Inflammatory macrophage treated with lipopolysaccharide for 1 hour (primary cell): ENCODE results near the gene CSHL1.

Experiments
- DNase-seq, 2 donors: peaks; one replicate each; pipeline ENCODE4 v3.0.0-alpha.2; 2020 to 2022

CSHL1 gene

DNA sequence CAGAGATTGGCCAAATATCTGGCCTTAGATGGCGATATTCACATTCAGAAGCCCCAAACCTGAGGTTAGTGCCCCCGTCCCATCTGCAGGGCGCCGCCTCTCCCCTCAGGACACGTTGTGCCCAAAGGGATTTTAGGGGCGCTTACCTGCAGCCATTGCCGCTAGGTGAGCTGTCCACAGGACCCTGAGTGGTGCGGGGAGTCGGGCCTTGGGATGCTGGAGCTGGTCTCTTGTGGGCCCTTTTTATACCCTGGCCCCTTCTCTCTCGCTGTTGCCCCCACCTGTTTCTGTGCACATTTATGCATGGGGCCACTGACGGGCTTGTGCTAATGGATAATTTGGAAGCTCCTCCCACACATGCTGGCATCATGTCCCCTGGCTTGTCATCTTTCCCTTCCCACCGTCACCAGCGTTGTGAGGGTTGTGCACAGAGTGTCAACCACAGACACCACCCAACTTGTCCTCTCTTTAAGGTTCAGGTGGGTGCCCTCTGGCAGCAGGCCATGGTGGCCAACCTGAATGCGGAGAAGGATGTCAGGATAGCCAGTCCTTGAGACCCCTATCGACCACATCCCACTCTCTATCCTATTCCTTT, at the start of gene CSHL1:
Gene CSHL1 (minus strand): TSS at position 218 of the 595 bp plus-strand sequence. CDS start 62 bp downstream, at position 156.
- DNase-seq, result no peak

- no peak for DNase-seq
Measured at GRCh38 chr17:63960430-63960829, 49.4 kb upstream of the CSHL1 start.

DNA sequence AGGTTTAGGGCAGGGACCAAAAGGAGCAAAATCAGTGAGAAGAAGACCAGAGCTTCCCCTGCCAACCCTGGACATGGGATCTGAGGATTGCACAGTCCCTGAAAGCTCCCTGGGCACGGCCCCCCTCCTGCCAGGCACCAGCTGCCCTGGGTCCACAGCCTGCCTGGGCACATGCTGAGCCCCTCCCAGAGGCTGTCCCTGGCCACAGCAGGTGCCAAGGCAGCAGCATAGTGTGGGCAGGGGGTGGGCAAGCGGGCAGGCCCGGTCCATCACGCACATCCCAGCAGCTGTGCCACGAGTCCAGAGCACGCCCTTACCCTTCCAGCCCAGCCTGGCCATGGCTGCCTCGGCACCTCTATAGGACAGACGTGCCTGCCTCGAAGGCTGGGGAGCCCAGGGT, 48.9 kb upstream of the CSHL1 start:
- DNase-seq, result no peak

DNA sequence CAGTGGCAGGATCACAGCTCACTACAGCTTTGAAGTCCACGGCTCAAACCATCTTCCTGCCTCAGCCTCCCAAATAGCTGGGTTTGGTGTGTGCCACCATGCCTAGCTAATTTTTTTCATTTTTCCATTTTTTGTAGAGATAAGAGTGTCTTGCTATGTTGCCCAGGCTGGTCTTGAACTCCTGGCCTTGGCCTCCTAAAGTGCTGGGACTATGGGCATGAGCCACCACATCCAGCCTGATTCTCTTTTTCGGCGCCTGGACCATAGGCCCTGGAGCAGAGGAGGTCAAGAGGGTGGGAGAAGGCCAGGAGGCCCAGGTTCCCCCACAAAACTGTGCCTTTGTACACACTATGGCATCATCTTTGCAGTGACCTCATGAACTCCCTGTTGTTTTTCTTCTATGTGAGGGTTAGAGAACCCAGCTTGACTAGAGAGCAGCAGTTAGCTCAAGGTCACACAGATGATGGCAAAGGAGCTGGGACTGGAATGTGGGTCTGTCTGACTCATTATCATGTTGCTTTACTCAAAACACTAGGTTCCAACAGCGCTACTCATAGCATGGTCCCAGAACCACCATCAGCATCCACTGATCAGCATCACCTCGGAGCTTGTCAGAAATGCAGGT, 45.4 kb upstream of the CSHL1 start:
- DNase-seq, result no peak

DNA sequence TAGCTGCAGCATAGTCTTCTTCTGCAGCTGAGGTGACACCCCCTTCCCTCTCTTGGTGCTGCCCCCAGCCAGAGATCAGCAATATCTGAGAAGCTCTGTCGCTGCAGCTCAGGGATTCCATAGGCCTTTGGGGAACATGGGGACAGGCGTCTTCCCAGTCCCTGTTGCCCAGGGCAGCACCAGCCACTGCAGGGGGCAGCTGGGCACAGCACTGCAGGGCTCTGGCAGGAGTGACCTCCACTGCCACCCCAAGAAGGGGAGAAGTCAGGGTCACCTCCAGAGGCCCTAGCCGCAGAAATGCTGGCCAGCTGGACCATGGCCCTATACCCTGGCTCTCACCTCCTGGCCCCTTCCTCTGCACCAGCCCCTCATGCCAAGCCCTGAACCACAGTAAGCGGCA, 44.7 kb upstream of the CSHL1 start:
- DNase-seq, result no peak

- no peak for DNase-seq
Measured at GRCh38 chr17:63955232-63955631, 44.2 kb upstream of the CSHL1 start.

DNA sequence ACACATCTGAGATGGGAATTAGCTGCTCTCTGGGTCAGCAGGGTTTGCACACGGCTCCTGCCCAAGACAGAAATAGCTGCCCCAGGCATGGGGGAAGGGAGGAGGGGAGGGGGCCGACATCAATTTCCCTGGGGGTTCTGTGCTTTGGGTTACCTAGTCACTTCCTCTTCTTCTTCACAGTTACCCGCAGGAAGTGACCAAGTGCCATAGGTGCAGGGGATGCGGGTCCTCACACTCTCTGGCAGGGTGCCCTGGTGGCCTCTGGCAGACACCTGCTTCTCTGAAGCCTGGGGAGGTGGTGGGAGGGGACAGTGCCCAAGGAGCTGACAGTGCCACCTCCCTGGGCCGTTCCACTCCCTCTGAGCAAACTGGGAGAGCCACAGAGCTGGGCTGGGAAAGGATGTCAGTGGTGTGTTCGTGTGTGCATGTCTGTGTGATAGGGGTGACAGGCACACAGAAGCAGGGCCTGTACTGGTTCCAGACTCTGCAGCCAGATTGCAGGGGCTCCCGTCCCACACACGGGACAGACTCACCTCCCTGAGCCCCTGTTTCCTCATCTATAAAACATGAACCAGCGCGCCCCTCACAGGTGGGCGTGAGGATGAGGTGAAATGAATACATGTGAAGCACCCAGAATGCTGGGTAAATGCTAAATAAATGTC, 43.5 kb upstream of the CSHL1 start:
- DNase-seq, result no peak

DNA sequence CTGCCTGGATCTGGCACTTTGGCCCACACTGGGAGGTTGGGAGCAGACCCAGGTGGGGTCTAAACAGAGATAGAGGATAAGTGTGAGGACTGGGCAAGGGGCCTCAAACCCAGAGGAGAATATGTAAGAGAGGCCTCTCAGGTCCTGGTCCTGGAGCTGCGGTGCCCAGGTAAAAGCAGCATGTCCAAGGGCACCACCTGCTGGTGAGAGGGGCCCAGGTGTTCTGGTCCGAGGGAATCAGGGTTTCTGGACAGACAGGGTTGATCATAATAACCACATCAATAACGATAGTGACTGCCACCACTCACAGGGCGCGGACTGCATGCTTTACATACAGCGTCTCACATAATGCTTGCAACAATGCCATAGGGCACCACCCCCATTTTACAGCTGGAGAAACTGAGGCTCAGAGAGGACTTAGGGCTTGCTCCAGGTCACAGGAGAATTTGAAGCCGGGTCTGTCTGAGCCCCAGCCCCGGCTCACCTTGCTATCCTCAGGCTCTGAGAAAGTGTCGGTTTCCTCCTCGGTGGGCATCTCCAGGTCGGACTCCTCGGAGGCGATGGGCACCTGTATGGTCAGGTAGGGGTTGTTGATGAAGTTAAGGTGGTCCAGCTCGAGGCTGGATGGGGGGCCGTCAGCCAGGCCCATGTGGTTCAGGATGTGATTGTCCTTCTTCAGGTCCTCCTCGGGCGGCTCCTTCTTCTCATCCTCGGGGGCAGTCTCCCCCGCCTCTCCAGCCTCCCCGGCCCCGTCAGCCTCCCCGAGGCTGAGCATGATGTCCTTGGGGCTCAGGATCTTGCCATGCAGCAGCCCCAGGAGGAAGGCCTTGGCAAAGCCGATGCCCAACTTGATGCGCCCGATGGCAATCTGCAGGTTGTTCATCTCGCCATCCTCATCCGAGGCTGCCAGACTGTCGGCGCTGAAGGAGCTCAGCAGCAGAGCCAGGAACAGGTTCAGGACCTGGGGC, 40.2 kb upstream of the CSHL1 start:
- no peak for DNase-seq

DNA sequence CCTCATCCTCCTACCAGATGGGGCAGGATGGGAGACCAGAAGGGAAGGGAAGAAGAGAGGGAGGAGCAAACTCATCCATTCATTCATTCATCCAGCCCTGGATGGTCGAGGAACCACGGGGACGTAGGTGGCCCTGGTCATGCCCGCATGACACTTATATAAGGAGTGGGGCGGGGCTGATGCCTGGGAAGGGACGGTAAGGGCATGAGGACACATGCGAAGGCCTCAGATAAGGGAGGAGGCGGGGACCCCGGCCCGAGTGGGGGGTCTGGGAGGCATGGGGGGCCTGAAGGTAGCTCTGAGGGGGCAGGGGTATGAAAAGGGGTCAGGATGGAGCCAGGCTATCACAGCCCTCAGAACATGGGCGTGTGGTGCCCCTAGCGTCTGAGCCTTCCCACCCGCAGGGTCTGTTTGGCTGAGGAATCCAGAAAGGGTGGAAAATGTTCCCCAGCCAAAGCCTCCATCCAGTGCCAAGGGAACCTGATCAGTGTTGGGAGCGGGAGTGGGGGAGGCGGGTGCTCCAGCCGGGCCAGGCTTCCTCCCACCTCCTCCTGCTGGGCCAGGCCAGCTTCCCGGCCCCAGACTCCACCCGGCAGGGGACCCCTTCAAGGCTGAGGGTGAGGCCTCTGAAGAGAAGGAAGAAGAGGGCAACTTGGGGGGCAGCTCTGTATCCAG, 38.7 kb upstream of the CSHL1 start:
- no peak for DNase-seq

DNA sequence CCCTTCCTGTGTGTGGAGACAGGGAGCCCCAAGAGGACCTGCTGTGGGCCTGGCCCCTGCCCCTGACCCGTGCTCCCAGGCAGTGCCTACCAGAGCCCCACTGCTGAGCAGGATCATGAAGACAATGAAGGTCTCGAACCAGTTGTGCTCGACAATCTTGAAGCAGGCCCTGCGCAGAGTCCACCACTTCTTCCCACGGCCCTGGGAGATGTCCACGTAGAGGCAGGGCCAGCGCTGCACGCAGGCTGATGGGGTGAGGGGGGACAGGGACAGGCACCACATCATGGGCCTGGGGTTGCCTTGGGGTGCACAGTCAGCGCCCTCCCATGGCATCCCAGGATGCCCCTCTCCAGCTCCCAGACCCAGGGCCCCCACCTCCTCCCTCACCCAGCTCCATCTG, 37.5 kb upstream of the CSHL1 start:
- no peak for DNase-seq

DNA sequence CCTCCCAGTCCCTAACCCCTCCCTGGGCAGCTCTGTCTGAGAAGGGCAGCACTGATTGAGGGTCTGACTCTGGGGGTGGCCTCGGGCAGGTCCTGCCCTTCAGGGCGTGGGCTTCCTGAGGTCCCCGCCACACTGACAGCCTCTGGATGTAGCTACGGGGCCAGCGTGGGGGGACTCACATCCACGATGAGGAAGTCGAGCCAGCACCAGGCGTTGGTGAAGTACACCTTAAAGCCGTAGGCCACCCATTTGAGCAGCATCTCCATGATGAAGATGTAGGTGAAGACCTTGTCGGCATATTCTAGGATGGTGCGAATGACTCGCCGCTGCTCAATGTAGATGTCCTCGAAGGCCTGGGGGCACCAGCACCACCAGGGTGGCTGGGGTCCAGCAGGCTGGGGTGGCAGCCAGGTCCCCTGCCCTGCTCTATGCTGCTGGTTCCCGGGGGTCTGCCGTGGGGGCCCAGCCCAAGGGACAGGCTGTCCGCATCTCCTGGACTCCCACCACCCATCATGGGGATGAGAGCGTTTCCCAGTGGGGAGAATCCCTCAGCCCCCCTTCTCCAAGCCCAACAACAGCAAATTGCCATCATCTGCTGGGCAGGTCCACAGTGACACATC, 36.8 kb upstream of the CSHL1 start:
- DNase-seq, result no peak

GRCh38 chr17:63946440-63947363, 35.6 kb upstream of the CSHL1 start:
- DNase-seq, result peak; percentile 19 to 65

- no peak for DNase-seq
Measured at GRCh38 chr17:63945784-63946439, 34.9 kb upstream of the CSHL1 start.

- DNase-seq, result no peak
Measured at GRCh38 chr17:63944736-63945499, 33.9 kb upstream of the CSHL1 start.

DNA sequence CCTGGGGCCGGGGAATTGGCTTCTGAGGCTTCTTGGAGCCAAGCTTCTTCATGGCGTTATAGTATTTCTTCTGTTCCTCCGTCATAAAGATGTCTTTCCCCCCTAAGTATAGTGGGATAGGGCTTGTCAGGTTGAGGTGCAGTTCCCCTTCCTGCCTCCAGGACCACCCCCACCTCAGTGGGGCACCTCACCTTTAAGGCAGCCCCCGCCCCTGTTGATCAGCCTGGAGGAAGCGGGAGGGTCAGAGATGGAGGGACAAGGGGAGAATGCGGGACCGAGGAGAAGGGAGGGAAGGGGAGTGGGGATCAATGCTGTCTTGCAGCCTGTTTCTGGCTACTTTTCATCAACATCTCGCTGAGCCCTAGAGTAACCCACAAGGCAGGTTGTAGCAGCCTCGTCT, 32.7 kb upstream of the CSHL1 start:
- no peak for DNase-seq

DNA sequence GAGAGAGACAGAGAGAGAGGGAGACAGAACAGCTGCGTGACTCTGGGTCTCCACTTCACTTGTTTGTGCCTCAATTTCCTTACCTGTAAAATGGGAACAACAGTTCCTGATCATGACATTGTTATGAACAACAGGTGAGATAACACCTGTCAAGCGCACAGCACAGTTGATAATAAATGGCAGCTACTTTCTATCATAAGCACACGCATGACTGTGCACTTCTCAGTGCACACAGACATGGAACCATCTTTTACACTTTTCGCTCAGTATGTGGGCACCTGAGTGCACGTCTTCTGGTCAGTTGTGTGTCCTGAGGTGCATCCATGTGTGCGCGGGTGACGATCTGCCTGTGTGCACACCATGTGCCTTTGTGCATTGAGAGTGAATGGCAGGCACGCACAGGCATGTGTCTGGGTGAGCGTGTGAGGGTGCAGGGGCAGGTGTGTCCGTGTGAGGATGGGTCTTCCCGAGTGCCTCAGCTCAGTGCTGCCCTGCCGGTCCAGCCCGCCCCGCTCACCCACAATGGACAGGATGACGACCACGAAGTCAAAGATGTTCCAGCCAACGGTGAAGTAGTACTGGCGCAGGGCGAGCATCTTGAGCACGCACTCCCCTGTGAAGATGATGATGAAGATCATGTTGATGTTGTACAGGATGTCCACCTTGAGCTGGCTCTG, 31.4 kb upstream of the CSHL1 start:
- no peak for DNase-seq

- no peak for DNase-seq
Measured at GRCh38 chr17:63941751-63942150, 30.7 kb upstream of the CSHL1 start.

DNA sequence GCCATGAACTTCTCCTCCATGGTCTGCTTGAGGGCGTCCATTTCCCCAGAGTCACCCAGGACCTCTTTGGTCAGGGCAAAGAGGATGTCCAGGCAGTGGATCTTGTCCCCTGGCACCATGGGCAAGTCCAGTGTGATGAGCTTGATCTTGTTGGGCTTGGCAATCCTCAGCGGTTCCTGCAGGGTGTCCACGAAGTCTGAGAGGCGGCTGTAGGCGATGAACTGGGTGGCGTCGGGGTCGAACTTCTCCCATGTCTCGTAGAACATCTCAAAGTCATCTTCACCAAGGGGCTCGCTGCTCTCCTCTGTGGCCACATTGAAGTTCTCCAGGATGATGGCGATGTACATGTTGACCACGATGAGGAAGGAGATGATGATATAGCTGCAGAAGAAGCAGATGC, 30.1 kb upstream of the CSHL1 start:
- no peak for DNase-seq

DNA sequence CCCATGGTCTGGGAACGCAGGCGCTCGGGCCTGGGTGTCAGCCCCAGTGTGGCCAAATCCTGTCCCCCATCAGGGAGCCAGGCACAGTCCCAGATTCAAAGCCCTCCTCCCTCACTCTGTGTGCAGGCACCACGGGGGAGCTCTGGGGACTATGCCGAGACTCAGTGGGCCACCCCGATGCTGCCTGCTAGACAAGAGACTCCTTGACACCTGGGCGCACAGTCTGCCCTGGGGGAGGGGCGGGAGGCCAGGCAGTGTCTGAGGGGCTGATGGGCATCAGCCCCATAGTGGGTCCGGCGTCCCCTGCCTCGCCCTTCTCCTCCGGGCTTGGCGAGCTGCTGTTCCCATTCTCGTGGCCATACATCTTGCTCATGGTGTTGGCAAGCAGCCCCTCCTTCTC, 29.5 kb upstream of the CSHL1 start:
- no peak for DNase-seq
